NCI-H2196 treated with DMSO at 0.1 percent for 48 hours (cell line): ENCODE data around the gene LMO7.

Source experiments
- DNase-seq: peaks from one replicate; lab custom pipeline; 2025; ENCODE audit not compliant: unreplicated experiment; lab: John Stamatoyannopoulos, UW

The LMO7 gene

DNA sequence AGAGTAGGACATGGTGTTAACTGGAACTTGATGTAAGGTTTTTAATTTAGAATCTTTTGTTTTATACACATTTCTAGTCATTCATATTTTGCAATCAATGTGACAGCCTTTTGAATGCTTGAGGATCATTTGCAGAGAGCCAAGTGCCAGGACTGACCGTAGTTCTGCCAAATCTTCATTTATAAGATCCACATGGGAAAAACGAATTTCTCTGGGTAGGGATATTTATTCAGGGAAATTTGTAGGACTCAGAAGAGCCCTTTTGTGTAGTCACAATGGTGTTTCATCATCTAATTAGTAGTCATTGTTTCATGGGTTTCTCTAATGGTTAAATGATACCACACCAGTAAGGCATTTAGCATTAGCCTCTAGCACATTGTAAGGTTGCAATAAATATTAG is 161.1 kb downstream of the LMO7 start:
- no peak for DNase-seq

DNA sequence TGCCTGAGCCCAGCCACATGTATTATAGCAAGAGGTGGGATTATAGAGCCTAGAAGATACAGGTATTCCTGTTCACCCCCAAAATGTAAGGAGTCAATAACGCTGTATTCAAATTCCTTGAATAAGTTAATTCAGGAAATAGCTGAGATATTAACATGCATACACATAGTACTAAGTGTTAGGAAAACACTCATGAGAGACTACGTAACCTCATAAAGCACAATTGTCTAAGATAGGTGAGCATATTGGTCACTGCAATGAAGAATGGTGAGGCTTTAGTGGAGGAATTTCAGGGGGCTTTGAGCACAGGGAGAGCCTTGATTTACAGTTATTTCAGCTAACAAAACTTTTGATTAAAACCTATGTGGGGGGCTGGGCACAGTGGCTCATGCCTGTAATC is 161.6 kb downstream of the LMO7 start:
- no peak for DNase-seq

DNA sequence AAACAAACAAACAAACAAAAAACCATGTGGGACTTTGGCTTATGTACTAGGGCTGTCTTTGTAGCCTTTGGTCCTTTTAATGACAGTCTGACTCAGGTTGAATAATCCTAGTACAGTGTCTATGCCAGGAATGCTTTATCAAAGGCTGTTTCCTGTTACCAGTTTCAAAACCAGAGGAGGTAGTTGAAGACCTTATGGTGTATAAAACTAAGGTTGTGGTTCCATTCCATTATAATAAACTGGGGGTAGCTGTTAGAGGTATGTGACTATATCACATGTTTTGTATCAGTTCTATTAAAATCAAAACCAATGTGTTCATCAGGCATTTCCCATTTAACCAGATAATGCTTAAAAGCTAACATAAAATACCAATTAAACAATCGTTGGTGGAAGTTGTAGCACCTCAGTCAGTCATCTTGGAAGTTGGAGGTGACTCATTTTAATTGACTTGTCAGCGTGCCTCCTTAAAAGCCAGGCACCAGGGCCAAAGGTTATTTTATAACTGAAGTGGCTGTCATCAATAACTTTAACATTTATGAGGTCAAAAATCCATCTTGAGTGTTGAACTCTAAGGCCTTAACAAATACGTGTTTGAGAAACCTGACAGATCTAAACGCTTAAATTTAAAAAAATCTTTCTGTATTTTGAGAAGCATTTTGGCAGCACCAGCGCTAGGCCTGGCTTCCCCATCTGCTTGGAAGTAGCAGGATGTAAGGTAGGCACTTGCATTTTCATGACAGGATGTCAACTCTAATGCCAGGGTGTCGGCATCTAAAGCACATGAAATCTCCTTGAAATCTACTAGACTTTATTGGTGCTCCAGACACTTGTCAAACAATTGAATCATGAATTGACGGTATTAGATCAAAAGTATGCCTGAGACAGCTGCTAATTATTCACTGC is 162.5 kb downstream of the LMO7 start:
- DNase-seq = no peak

DNA sequence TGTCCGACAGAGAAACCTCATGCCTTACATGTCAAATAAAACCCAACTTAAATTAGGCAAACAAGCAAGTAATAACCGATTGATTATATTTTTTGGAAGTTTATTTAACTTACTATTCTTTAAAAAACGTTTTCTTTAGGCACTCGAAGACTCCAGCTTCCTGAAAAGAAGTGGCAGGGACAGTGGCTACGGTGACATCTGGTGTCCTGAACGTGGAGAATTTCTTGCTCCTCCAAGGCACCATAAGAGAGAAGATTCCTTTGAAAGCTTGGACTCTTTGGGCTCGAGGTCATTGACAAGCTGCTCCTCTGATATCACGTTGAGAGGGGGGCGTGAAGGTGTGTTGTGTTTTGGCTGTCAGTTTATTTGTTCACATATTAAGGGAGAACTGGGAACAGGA is 164.4 kb downstream of the LMO7 start:
- DNase-seq = no peak

DNA sequence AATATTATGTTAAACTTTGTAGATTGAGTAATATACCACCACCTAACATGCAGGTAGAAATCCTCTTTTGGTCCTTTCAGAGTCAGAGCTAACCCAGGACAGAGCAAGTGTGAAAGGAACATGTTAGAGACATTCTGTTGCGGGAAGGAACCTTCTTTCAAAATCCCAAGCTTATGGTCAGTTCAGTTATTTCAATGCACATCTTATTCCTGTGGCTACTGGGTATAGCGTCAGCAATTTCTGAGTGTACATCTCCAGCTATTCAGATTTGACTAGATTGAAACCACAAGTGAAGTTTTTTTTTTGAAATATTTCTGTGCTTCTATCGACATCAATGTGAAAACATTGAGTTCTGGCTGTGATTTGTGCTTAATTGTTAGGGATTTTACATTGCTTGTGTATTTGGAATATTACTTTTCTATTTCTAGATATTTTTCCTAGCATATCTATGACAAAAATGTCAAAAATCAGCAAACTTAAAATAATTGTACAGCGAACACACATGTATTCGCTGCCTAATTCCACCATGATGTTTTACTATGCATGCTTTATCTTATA is 165.3 kb downstream of the LMO7 start:
- DNase-seq = no peak

DNA sequence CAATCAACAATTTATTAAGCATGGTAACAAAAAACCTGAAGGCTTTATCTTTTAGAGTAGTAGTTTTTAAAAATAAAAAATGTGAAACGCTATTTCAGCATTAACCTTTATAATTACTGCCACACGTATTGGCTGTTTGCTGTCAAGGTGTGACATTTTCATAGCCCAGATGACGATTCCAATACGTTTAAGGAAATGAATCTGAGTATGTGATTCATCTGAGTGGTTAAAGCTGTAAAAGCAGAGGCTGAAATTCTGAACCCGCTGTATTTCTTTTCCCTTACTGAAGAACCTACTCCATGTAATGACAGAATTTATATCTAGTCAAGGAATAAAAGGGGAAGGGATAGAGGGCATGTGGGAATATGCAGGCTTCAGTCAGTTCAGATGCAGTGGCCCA is 166.0 kb downstream of the LMO7 start:
- DNase-seq = no peak

DNA sequence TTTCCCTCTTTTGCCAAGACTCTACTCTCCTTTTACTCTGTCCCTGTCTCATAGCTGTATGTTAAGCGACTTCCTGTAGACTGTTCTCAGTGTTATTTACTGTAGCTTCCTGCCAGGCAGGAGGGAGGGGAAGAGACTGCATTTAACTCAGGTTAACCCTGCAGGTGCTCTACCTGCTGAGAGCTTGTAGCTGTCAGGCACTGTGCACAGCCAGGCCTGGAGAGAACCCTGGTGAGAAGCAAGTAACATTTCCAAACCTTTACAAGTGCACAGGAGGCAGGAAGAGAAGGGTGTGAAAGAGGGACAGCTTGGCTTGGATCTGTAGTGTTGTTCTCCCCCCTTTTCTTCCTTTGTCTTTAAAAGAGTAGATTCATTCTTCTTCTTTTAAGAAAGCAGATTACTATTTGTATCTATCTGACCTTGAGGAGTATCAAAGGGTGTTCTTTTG is 167.1 kb downstream of the LMO7 start:
- peak; percentile 14 for DNase-seq

DNA sequence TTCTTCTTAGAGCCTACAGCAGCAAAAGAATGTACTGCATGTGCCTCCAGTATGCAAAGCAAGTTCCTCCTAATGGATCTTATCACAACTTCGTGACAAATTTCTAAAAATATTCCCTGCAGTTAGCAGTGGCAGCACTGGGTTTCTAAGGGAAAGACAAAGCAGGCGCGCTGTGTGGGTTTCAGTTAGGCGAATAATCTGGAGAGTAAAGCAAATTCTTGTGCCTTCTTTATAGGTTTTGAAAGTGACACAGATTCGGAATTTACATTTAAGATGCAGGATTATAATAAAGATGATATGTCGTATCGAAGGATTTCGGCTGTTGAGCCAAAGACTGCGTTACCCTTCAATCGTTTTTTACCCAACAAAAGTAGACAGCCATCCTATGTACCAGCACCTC is 167.9 kb downstream of the LMO7 start:
- no peak for DNase-seq

DNA sequence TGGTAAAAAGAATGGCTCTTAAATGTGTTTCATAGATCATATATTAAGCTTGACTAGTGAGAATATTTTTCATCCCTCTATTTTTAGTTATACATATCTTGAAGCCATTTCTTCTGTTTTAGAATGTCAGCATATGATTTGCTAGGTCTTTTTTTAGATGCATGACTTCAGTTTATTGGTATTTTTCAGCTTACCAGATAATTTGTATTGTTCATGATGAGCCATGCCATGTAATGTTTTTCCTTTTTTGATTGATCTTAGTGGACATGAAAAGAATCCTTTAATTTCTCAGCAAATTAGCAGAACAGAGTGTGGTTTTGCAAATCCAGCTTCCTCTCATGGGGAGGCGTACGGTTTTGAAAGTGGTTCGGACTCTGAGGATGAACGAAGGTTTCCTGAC is 168.5 kb downstream of the LMO7 start:
- DNase-seq = no peak

DNA sequence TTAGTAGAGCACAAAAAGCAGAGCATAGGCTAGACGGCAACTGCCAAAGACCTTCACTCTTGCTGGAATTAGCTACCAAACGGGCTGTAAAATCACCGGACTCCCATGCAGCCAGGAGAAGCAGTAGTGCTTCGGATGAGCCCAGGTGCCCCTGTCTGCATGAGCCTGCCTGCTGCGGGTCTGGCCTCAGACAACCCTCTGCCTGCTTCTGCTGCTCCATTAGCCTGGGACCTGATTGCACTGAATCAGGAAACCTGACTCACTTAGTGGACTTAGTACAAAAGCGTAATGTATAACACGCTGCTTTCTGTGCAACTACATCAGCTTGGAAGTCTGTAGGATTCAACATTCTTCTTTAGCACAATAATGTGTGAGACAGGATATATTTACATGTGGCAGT is 170.0 kb downstream of the LMO7 start:
- DNase-seq = no peak

DNA sequence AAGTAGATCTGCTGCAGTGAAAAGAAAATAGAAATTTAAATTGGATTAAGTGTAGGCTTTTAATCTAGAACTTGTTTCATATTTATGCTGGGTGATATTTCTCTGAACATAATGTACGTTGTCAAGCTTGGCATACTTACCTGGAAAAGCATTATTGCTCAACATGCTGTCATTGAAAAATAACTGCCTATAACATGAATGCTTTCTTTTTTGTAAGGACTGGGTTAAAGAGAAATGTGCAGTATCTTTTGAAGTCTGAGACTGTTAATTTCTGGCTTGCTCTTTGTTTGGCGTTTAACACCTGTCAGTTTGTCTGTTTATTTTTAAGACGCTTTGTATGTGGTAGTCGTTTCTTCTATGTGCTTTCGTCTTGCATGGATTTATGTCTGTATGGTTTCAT is 175.2 kb downstream of the LMO7 start:
- no peak for DNase-seq

DNA sequence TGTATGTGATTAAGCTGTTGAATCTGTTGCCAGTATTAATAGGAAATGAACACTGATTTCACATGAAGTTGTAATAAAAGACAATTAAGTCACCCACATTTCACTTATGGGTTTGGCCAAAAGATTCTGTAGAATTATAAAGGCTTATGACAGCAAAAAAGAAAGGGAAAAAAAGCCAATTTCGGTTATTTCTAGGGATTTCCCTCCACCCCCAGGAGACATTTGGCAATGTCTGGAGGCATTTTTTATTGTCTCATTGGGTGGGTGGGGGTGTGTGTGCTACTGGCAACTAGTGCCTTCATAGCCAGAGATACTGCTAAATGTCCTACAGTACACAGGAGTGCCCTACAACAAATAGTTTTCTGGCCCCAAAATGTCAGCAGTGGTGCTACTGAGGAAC is 175.7 kb downstream of the LMO7 start:
- no peak for DNase-seq

DNA sequence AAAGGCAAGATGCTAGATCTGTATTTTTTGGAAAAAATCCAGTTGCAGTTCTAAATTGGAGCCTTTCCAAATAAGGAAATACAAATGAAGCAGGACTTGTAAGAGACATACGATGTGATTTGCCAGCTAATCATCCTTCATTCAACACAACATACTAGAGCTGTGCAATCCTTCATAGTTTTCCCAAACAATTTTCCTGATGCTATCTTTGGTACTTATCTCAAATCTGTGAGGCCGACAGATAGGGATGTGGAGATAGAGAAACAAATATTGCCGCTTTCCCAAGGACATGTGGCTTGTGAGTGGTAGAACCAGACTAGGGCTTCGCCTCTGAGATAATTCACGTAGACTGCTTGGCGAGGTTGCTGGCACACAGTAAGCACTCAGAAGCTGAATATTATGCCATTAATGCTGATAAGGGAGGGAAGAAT is 176.6 kb downstream of the LMO7 start:
- no peak for DNase-seq

DNA sequence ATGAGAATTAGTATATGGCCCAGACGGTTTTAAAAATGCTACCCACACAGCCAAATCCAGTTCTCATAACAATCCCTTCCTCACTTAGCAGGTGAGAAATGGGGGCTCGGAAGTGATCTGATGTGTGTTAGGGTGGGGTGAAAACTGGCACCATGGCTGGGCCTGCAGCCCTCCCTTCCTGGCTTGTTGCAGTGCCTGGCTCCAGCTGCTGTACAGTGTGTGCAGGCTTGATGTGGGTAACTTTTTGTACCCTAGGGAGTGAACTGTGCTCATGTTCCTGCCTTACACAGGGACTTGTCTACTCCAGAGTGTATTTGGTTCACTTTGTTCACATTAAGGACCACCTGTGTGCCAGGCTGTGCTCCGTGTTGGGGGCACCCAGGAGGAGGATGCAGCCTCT is 177.2 kb downstream of the LMO7 start:
- no peak for DNase-seq

DNA sequence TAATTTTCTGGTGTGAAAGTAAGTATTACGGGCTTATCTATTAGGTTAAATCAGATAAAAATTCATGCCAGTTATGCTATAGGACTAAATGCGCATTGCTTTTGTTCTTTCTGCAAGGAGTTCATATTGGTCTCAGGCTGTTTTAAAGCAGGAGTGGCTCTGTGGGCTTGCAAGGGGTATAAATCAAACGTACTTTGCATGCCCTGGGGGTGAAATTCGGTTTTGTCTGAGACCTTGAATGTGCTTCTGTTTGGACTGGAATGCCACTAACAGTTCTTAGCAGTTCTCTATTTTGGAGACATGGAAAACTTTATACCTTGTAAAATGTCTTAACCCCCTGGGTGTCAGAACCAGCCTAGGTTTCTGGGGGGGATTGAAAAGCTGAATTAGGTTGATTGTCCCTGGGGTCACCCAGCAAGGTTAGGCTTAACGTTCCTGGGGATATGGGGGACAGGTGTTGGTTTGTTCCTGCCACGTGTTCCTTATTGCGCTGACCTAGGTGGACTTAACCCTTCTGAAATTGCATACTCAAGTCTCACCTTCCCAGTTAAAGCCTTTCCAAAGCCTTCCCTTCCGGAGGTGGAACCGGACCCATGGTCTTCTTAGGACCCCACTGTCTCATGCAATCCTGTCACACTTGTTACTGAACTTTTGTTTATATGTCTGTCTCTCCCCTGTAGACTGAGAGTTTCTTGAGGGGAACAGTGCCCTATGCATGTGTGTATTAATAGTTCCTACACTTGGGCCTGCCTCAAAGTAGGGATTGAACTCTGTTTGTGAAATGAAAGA is 182.2 kb downstream of the LMO7 start:
- DNase-seq = no peak

DNA sequence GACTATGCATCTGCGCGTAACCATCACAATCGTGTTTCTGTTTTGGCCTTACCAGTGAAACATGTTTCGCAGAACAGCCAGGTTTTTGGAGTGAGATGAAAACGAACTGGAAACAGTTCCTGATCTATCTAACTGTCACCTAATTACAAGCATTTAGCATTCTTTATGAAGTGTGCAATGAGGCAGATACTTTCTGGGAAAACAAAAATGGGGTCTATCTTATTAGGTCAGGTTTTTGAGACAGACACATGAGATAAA is 182.8 kb downstream of the LMO7 start:
- no peak for DNase-seq

DNA sequence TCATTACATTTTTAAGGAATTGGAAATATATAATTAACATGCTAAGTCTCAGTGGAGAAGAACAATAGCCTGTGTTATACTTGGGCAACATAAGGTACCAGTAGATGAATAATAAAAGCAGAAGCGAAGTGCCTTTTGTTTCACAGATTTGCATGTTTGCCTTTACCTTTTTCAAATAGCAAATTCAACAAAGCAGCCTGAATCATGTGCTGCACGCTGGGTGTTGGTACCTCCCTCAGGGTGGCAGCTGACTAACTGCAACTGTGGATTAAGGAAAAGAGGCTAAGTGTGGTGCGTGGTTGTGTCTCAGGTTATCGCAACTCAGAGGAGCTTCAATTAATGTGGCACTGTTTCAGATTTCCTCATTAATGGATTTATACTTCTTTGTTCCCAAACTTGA is 189.0 kb downstream of the LMO7 start:
- DNase-seq = no peak

DNA sequence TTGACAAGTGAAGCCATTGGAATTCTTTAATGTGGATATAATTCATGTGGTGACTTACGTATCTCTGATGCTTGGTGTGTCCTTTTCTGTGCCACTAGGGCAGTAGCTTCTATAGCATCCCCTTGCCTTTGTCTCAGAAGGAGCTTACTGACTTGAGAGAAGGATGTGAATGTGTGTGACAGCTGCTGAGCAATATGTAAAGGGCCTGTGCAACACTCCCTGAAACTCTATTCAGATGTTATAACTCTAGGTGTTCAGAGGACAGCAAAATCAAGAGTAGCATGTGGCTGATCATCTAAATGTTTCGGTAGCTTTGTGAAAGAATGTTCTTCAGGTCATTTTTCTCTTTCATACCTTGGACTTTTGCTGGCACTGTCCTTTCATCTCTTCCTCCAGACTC is 189.5 kb downstream of the LMO7 start:
- no peak for DNase-seq

DNA sequence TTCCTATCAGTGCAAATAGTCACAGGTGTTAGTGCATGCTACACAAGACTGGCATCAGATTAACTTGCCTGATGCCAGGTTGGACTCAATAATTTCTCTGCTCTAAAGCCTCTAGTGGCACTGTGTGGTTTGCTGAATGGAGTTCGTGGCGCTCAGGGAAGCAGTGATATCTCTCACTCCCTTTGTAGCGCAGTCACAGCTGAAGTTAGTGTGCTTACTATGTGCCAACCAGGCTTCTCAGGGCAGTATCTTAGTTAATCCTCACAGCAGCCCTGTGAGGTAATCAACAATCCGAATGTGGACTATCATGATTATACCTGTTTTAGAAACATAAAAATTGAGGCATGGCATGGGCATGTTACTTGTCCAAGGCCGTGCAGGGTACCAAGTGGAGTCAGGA is 190.3 kb downstream of the LMO7 start:
- no peak for DNase-seq

DNA sequence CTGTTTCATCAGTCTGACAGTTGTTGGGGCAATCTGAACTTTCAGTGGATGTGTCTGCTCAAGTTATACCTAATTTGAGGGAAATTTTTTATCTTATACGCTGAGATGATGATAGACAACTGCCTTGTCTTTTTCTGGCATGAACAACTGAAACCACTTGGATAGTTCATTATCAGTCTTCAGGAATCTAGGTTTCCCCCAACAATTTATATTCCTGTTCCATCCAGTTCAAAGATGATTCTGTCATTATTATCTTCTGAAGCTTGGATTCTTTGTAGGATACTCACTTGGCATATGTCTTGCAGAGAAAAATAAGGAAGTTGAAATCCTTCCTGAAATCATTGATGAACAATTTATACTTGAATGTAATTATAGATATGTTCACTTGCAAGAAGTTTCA is 193.7 kb downstream of the LMO7 start:
- DNase-seq = no peak

DNA sequence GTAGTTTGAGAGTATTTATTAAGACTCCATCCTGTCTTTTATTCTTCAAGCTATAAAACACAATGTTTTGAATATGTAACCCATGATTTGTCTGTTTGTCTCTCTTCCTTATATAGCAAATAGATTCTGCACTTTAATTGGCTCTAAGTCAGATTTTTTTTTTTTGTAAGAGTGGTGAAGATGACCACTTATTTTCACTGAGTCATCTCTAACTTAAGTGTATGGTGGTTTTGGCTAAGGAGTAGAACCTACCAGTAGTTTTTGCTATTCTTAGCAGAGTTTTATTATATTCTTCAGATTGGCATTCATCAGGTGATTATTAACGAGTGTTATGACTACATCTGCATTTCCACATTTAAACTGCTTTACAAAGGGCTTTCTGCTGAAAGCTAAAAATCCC is 194.7 kb downstream of the LMO7 start:
- no peak for DNase-seq

DNA sequence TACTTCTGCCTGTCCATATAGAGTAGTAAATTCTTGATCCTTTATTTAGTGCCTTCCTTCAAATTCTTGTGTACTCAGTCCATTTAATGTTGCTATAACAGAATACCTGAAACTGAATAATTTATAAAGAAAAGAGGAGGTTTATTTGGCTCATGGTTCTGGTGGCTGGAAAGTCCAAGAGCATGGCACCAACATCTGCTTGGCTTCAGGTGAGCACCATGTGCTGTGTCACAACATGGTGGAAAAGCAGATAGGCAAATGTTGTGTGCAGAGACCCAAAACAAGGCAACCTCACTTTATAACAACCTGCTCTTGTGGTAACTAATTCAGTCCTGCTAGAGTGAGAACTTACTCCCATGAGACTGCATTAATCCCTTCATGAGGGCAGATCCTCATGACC is 195.3 kb downstream of the LMO7 start:
- no peak for DNase-seq
